HUES48 (cell line): ENCODE data around the gene PELI2.

Experiments
- H3K27ac ChIP-seq: one replicate; pipeline ENCODE4 v1.7.0; 2013; ENCODE audit warnings: low read depth, low read length, inconsistent platforms
- H3K27me3 ChIP-seq: 2 replicates; pipeline ENCODE4 v1.6.1; 2013; ENCODE audit warnings: mild to moderate bottlenecking, low read length; ENCODE audit not compliant: control insufficient read depth, insufficient read depth
- H3K36me3 ChIP-seq: 2 replicates; pipeline ENCODE4 v1.6.1; 2013; ENCODE audit warnings: low read length; ENCODE audit not compliant: control insufficient read depth, insufficient read depth
- H3K4me1 ChIP-seq: 2 replicates; pipeline ENCODE4 v1.6.1; 2013; ENCODE audit warnings: mild to moderate bottlenecking, low read length; ENCODE audit not compliant: control insufficient read depth, insufficient read depth
- H3K4me3 ChIP-seq: 2 replicates; pipeline ENCODE4 v1.5.1; 2013; ENCODE audit warnings: mild to moderate bottlenecking, low read depth, low read length
- H3K9ac ChIP-seq: 2 replicates; pipeline ENCODE4 v1.6.1; 2013; ENCODE audit warnings: mild to moderate bottlenecking, low read depth, low read length, moderate library complexity
- H3K9me3 ChIP-seq: 2 replicates; pipeline ENCODE4 v1.6.1; 2013; ENCODE audit warnings: low read length; ENCODE audit not compliant: control insufficient read depth, insufficient read depth

PELI2 gene

DNA sequence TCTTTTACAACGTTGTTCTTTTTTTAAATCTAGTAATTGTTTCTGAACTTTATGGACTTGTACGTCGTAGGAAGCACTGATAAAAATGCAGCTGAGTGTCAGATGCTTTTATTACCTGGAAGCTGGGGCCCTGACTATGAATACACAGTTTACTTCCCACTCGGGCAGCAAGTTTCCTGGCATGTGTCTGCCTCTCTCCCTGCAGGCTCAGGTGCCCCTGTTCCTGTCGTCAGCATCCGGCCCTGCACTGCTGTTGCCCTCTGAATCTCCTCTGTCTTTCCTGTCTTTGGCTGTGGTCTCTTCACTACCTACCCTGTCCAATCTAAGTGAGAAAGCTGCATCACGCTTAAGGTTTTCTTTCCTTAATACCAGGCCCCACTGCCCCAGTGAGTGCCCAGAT lies 75.8 kb downstream of the PELI2 start:
- H3K9me3 ChIP-seq = no peaks in the 10 kb centered on the region
- H3K9ac ChIP-seq = no peak overlapping the region
- no peaks in the 10 kb centered on the region for H3K27me3 ChIP-seq
- H3K4me3 ChIP-seq = no peak overlapping the region
- no peak overlapping the region for H3K27ac ChIP-seq
- peaks cover 9% of the 10 kb centered on the region for H3K4me1 ChIP-seq
- H3K36me3 ChIP-seq = no peaks in the 10 kb centered on the region

DNA sequence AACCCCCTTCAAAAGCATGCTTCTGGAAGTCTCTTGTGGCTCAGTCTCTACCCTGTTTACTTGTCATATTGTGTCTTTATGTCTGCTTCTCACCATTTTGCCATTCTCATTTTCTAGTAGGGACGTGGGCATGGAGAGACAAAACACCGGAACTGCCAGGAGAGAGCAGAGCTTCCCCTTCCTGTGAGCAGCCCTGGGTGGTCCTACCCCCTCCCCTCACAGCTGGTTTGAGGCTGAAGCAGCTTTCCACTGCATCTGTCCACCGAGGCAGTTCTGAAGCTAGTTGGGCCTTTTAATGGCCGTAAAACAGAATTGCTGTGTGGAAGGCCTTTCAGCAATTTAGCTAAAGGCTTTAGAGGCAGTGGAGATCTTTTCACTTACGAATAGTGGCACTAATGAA lies 77.0 kb downstream of the PELI2 start:
- Histone ChIP-seq H3K27me3 (no peaks in the 10 kb centered on the region), H3K4me1 (peaks cover 9% of the 10 kb centered on the region), H3K36me3 (no peaks in the 10 kb centered on the region), H3K9ac (no peak overlapping the region), H3K9me3 (no peaks in the 10 kb centered on the region), H3K27ac (no peak overlapping the region), H3K4me3 (no peak overlapping the region)

DNA sequence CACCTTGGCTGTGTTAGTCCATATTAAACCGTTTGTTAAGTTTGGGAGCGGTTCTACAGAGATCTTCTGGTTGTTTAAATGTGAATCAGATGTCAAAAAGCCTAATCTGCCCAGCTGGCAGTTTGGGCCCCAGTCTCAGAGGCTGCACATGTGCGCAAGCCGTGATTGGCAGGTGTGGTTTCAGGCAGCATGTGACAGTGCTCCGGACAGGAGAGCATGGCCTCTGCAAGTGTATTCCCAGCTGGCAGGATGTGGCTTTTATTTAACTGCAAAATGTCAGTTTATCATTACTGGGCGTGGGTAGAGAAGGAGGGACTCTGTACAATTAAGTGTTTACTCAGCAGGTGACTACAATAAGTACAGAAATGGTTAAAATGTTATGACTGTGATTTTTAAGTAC lies 77.5 kb downstream of the PELI2 start:
- no peak overlapping the region for H3K27ac ChIP-seq
- no peaks in the 10 kb centered on the region for H3K9me3 ChIP-seq
- no peak overlapping the region for H3K4me3 ChIP-seq
- H3K4me1 ChIP-seq = peaks cover 9% of the 10 kb centered on the region
- no peaks in the 10 kb centered on the region for H3K36me3 ChIP-seq
- no peak overlapping the region for H3K9ac ChIP-seq
- no peaks in the 10 kb centered on the region for H3K27me3 ChIP-seq

DNA sequence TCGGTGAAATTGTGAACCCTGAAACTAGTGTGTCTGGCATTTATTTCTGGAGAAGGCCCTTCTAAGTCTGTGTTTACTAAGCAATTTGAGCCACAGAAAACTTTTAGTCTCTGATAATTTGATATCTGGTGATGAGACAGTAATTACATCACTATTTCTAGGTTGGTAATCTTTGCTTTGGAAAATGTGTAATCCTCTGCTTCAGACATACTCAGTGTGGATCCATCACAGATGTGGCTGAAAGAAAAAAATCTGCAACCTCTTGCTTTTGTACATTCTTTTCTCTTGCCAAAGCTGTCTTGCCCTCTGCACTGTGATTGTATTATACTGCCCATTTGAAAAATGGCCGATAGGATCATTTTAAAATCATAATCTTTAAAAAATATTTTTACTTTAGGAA lies 78.1 kb downstream of the PELI2 start:
- Histone ChIP-seq H3K9me3 (no peaks in the 10 kb centered on the region), H3K9ac (no peak overlapping the region), H3K27me3 (no peaks in the 10 kb centered on the region), H3K27ac (no peak overlapping the region), H3K36me3 (no peaks in the 10 kb centered on the region), H3K4me3 (no peak overlapping the region), H3K4me1 (peaks cover 9% of the 10 kb centered on the region)

DNA sequence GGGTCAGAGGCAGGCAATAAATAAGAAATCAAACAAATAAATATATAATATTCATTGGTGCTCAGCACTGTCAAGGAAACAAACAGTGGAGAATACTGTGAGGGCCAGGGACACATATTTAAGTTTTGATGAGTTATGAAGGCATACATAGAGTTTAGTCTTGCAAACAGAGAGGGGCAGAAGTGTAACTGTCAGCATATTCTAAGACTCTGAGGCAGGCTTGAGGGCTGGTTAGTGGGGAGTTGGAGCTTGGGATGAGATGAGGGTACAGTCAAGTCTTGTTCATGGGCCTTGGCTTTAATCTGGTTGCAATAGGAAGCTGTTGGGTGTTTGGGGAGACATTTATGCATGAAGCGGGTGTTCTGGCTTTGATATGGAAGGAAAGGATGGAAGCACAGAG lies 78.9 kb downstream of the PELI2 start:
- no peak overlapping the region for H3K27ac ChIP-seq
- no peak overlapping the region for H3K4me3 ChIP-seq
- H3K4me1 ChIP-seq = peaks cover 9% of the 10 kb centered on the region
- H3K9me3 ChIP-seq = no peaks in the 10 kb centered on the region
- H3K27me3 ChIP-seq = no peaks in the 10 kb centered on the region
- H3K36me3 ChIP-seq = no peaks in the 10 kb centered on the region
- H3K9ac ChIP-seq = no peak overlapping the region

DNA sequence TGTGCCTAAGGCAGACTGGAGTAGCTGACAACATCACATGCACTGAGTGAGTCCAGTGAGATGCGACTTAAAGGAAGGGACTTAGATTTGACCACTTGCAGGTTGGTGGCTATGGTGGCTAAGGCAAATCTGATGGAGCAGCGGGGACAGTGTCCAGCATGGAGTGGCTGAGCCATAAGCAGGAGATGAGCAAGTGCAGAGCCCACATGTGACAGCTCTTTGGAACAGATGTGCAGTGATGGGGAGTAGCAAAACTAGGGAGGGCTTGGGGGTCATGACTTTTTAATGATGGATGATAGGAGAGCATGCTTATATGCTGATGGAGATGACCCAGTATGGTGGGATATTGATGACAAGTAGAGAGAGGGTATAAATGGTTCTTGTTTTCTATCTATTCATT lies 80.2 kb downstream of the PELI2 start:
- Histone ChIP-seq H3K9me3 (no peaks in the 10 kb centered on the region), H3K27me3 (no peaks in the 10 kb centered on the region), H3K4me3 (no peak overlapping the region), H3K27ac (no peak overlapping the region), H3K36me3 (no peaks in the 10 kb centered on the region), H3K4me1 (peaks cover 9% of the 10 kb centered on the region), H3K9ac (no peak overlapping the region)

DNA sequence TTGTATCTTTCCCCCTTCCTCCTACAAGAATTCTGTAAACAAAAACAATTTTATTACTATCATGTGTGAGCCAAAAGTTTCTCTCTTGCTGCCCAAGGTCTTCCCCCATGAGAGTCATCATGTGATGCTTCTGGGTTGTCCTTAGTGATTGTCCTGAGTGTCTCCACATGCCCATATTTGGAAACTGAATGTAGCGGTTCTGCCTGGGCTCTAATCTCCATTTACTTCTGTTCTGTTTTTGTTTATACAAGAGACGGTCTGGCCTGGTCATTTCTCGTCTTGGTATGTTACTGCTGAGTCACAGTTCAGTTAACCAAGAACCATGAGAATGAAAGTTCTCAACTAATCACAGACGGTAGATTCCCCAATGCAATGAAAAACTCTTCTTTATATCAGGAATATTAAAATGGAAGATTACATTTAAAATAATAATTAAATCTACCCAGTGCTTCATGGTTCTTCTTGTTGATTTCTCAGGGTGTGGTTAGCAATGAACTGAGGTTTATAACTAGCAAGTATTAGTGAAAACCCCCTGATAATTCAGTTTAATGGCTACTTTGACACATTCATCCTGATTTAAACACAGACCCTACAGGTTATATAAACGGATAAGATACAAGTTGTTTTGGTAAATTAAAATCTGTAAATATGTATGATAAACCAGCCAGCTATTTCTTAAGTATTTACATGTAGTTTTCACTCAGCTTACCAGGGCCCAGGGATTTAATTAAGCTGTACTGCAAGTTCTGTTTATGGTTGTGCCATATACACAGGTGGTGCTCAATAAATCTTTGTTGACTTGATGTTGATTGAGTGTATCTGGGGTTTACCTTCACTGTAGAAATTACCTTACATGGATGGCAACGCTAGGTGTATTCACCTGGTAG lies 81.1 kb downstream of the PELI2 start:
- no peak overlapping the region for H3K4me3 ChIP-seq
- no peak overlapping the region for H3K27ac ChIP-seq
- H3K9ac ChIP-seq = no peak overlapping the region
- H3K4me1 ChIP-seq = peaks cover 9% of the 10 kb centered on the region
- H3K9me3 ChIP-seq = no peaks in the 10 kb centered on the region
- H3K36me3 ChIP-seq = no peaks in the 10 kb centered on the region
- H3K27me3 ChIP-seq = no peaks in the 10 kb centered on the region

DNA sequence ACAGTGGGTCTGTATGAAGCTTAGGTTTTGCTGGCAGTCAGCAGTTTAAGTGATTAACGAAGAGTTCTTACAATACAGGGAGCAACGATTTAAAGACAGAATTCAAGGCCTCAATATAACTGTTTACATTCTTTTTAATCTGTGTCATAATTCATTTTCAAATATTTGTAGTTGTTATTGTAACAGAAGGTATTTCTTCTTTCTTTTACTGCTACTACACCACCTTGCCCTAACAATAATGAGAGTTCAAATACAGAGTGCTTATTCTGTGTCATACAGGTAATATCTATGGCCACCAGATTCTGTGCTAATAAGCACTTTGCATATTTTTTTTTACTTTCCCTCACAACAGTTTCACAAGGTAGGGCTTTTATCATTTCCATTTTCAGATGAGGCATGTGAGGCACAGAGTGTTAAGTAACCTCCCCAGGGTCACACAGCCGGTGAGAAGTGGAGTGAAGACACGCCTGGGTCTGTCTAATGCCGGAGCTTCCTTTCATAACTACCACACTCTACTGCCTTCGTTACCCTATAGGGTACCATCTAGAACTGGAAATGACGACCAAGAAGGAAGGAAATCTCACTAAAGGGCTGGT lies 81.9 kb downstream of the PELI2 start:
- Histone ChIP-seq H3K27me3 (no peaks in the 10 kb centered on the region), H3K9me3 (no peaks in the 10 kb centered on the region), H3K27ac (no peak overlapping the region), H3K4me1 (peaks cover 6% of the 10 kb centered on the region), H3K9ac (no peak overlapping the region), H3K4me3 (no peak overlapping the region), H3K36me3 (no peaks in the 10 kb centered on the region)

DNA sequence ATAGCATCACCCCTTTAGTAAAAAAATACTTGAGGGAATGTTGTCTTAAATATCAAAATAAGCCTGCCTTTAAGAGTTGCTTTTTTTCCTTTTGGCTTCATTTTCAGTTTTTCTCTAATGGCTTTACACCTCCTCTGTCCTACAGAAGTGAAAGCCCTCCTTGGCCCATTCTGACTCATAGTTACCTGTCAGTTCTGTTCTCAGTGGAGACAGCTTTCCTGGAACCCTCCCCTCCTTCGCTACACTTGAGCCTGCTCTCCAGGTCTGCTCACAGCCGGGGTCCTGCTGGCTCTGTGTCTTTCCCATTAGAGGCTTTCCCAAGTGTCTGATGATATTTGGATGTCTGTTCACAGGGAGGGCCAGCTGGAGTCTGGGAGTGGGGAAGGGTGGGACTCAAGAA lies 84.0 kb downstream of the PELI2 start:
- Histone ChIP-seq H3K27me3 (no peaks in the 10 kb centered on the region), H3K36me3 (no peaks in the 10 kb centered on the region), H3K4me1 (no peaks in the 10 kb centered on the region), H3K4me3 (no peak overlapping the region), H3K27ac (no peak overlapping the region), H3K9ac (no peak overlapping the region), H3K9me3 (no peaks in the 10 kb centered on the region)

DNA sequence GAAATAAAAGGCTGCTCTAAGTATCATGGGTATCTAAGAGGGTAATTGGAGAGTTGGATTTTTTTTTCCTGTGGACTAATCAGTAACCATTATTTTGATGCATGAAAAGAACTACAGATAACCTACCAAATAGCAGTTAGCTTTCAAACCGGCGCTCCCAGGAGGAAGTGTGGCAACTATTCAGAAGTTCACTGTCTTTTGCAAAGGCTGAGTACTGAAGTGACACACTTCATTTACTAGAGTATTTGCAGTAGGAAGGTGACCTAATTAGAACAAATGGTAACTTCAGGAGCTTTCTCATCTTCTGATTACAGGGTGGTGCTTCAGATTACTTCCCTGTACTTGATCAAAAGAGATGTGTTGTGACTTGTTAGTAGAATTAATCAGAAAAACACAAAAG lies 87.7 kb downstream of the PELI2 start:
- no peaks in the 10 kb centered on the region for H3K9me3 ChIP-seq
- H3K9ac ChIP-seq = no peak overlapping the region
- no peaks in the 10 kb centered on the region for H3K36me3 ChIP-seq
- no peaks in the 10 kb centered on the region for H3K4me1 ChIP-seq
- H3K27ac ChIP-seq = no peak overlapping the region
- H3K27me3 ChIP-seq = no peaks in the 10 kb centered on the region
- H3K4me3 ChIP-seq = no peak overlapping the region

DNA sequence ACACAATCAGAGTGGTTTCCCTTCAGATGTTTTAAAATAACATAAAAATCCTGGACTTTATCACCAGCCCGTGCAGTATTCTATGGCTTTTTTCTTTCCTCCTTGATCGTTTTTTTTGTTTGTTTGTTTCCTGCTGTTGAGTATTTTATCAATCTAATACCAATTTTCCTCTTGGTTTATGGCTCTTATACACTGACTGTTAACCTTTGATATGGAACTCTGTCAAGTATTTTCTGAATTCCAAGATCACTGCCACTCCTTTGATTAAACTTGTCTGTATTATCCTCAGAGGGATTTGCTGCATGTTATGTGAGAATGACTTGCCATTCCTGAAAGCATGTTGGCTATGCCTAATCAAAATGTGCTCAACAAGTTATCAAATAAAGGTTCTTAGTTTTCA lies 88.4 kb downstream of the PELI2 start:
- no peak overlapping the region for H3K27ac ChIP-seq
- no peaks in the 10 kb centered on the region for H3K27me3 ChIP-seq
- H3K4me1 ChIP-seq = no peaks in the 10 kb centered on the region
- no peaks in the 10 kb centered on the region for H3K9me3 ChIP-seq
- no peak overlapping the region for H3K9ac ChIP-seq
- no peak overlapping the region for H3K4me3 ChIP-seq
- no peaks in the 10 kb centered on the region for H3K36me3 ChIP-seq
